ENCODE results near the gene TBC1D9B. TPM values are rescaled to one million over a fixed set of nuclear protein-coding genes. Genes with fewer than 3 reads are reported as not detected.

The TBC1D9B gene

Small RNA genes within 50 kb of the gene (small RNA-seq; reads per million reads assigned to genes)
- gene RF00019 (ENCODE audit: insufficient read depth) = not detected

Data from neuronal stem cell (in vitro differentiated cells).